Left renal cortex interstitium (tissue), 4 donors: ENCODE results near the gene RNASEH2C. TPM values are rescaled to one million over a fixed set of nuclear protein-coding genes. Genes with fewer than 3 reads are reported as not detected.
"Not testable (repeated sequence)": the region's sequence is repeated elsewhere in the genome, so short reads cannot be mapped to it uniquely, and the experiment has no call there.

ENCODE experiments used
- DNase-seq, 4 donors: peaks; one replicate each; pipeline ENCODE4 v3.0.0-alpha.2; 2013; ENCODE audit warnings: low read depth in 4 of 4, low spot score in 2 of 4, missing footprints in 1 of 4
- polyA plus RNA-seq, 4 donors: library from polyadenylated mRNA; unstranded; fragments of 120-200 nt; gene quantifications; one replicate each; pipeline ENCODE4 v1.2.1, GENCODE V29; 2013; ENCODE audit not compliant: insufficient read length in 4 of 4

RNASEH2C gene
- polyA plus RNA-seq, 4 donors, result 31.9 to 62.5 (median 53.3) TPM

DNA sequence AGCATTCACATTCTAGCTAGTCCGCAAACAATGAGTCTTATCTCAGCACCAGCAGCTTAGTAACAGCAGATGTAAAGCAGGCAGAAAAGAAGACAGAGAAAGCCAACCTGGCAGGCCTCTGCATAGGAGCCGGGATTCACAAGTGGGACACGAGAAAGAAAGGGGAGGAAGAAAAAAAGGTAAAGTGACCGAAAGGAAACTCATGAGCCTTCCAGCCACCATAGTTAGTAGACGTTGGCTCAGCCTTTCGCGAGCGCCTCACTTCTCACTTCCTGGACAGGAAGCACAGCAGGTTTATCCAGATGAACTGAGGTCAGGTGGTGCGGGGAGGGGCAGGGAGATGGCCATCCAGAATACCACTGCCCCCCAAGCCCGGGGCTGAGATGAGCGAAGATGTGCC lies 28.2 kb downstream of the RNASEH2C start:
- DNase-seq, result no peak

DNA sequence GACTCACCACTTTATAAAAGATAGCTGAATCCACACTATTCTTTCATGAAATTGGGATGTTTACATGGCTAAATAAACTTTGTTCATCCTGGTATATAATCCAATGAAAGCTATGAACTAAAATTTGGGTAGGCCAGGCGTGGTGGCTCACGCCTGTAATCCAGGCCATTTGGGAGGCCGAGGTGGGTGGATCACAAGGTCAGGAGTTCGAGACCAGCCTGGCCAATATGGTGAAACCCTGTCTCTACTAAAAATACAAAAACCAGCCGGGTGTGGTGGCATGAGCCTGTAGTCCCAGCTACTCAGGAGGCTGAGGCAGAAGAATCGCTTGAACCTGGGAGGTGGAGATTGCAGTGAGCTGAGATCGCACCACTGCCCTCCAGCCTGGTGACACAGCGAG lies 28.8 kb downstream of the RNASEH2C start:
- DNase-seq, result not testable (repeated sequence)

DNA sequence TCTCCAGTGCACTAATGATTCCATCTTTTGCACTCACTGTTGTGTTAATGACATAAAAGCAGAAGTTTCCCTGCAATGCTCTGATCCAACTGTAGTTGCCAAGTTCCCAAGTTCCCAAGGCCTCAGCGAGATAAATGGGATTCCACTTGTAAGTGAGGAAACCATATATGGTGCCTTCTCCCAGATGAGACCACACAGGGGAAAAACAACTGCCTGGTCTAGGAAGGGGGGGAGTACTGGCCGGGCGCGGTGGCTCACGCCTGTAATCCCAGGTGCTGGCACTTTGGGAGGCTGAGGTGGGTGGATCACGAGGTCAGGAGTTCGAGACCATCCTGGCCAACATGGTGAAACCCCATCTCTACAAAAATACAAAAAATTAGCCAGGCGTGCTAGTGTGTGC lies 34.6 kb downstream of the RNASEH2C start:
- DNase-seq, result no peak

DNA sequence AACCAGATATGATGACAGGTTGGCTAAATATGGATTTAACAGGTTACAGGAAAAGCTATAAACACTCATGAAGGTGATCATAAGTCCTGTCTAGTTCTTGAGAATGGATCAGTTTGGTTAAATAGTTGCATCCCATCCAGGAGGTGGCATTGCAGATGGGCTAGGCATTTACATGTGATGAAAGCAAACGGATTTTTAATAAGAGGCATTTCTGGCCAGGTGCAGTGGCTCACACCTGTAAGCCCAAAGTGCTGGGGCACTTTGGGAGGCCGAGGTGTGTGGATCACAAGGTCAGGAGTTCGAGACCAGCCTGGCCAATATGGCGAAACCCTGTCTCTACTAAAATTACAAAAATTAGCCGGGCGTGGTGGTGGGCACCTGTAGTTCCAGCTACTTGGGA lies 37.1 kb downstream of the RNASEH2C start:
- DNase-seq, result not testable (repeated sequence)

DNA sequence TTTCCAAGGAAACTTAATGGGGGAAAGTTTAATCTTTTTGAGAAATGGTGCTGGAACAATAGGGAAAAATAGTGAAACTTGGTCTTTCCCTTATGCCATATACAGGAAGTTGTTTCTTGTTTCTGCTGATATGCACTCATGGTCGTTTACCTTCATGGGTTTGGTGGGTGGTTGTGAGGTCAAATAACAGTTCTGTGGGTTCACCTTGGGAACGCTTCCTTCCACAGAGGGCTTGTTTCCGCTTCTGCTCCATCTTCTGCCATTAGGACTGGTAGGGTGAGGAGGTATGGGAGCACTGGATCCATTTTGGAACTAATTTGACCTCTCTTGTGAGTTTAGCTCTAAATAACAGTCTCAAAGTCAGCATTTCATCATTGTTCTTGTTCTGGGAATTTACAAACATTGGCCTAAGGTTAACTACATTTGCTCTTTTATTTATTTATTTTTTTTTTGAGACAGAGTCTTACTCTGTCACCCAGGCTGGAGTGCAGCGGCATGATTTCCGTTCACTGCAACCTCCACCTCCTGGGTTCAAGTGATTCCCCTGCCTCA lies 40.3 kb downstream of the RNASEH2C start:
- DNase-seq, result no peak

DNA sequence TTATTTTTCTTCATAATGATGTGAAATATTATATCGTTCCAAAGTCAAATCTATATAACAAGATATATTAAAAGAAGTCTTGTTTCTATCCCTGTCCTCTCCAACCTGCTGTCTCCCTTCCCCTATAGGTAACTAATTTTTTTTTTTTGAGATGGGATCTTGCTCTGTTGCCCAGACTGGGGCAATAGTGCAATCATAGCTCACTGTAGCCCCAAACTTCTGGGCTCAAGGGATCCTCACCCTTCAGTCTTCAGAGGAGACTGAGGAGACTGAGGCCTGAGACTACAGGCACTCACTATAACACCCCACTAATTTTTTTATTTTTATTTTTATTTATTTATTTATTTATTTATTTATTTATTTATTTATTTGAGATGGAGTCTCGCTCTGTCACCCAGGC lies 47.6 kb downstream of the RNASEH2C start:
- DNase-seq, result no peak

DNA sequence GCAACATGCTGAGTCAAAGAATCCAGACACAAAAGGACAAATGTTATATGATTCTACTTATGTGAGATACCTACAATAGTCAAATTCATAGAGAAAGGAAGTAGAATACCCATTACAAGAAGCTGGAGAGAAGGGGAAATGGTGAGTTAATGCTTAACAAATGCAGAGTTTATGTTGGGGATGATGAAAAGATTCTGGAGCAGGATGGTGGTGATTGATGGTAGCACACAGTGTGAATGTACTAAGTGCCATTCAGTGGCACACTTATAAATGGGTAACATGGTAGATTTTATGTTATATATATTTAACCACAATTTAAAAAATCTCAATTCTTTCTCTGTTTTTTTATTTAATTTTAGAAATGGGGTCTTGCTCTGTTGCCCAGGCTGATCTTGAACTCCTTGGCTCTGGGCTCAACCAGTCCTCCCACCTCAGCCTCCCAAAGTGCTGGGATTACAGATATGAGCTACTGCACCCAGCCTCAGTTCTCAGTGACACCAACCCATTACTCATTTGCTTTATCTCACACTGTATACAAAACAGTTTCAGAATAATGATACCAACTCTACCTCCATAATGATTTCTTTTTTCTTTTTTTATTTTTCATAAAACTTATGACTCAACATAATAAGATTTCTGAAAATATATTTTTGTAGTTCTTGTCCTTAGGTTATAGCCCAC lies 48.3 kb downstream of the RNASEH2C start:
- no peak for DNase-seq

Other genes with a start within 250 kb of the RNASEH2C start
- 1,000 to 10,000 TPM in 2 of 4 donors, 100 to 1,000 TPM in 2; 299 to 1,150 (median 876) TPM for gene MALAT1, start 221.8 kb downstream of the RNASEH2C start, polyA plus RNA-seq
- gene SCYL1, start 195.7 kb downstream of the RNASEH2C start, polyA plus RNA-seq, result 10 to 100 TPM; 63.1 to 86.0 (median 75.2) TPM
- 100 to 1,000 TPM in 3 of 4 donors, 10 to 100 TPM in 1; 93.0 to 182 (median 140) TPM for gene LTBP3, start 162.4 kb downstream of the RNASEH2C start, polyA plus RNA-seq
- gene ZNRD2, start 150.3 kb downstream of the RNASEH2C start, polyA plus RNA-seq, result 10 to 100 TPM; 45.3 to 69.4 (median 59.0) TPM
- gene FAM89B, start 148.3 kb downstream of the RNASEH2C start, polyA plus RNA-seq, result 10 to 100 TPM; 20.1 to 41.3 (median 29.2) TPM
- 10 to 100 TPM in 3 of 4 donors, 1 to 10 TPM in 1; 9.4 to 23.3 (median 16.2) TPM for gene EHBP1L1, start 144.7 kb downstream of the RNASEH2C start, polyA plus RNA-seq
- under 1 TPM in 3 of 4 donors, not detected in 1; 0.14 to 0.34 (median 0.21) TPM for gene KCNK7, start 125.0 kb downstream of the RNASEH2C start, polyA plus RNA-seq
- 10 to 100 TPM; 35.2 to 54.0 (median 45.5) TPM for gene MAP3K11, start 106.6 kb downstream of the RNASEH2C start, polyA plus RNA-seq
- 10 to 100 TPM; 22.4 to 43.0 (median 34.9) TPM for gene PCNX3, start 105.0 kb downstream of the RNASEH2C start, polyA plus RNA-seq
- 10 to 100 TPM; 23.2 to 46.3 (median 31.4) TPM for gene SIPA1, start 82.7 kb downstream of the RNASEH2C start, polyA plus RNA-seq
- gene RELA, start 57.9 kb downstream of the RNASEH2C start, polyA plus RNA-seq, result 10 to 100 TPM; 45.0 to 63.4 (median 56.9) TPM
- 10 to 100 TPM; 68.5 to 80.9 (median 80.1) TPM for gene KAT5, start 8.5 kb downstream of the RNASEH2C start, polyA plus RNA-seq
- 10 to 100 TPM in 1 of 4 donors, 1 to 10 TPM in 3; 6.0 to 11.8 (median 8.5) TPM for gene AP5B1, start 60.2 kb upstream of the RNASEH2C start, polyA plus RNA-seq
- gene OVOL1, start 66.3 kb upstream of the RNASEH2C start, polyA plus RNA-seq, result 10 to 100 TPM in 3 of 4 donors, 1 to 10 TPM in 1; 9.2 to 16.6 (median 13.4) TPM
- gene SNX32, start 113.2 kb upstream of the RNASEH2C start, polyA plus RNA-seq, result 1 to 10 TPM; 1.4 to 4.9 (median 2.5) TPM
- 100 to 1,000 TPM; 733 to 901 (median 785) TPM for gene CFL1, start 137.4 kb upstream of the RNASEH2C start, polyA plus RNA-seq
- gene MUS81, start 139.6 kb upstream of the RNASEH2C start, polyA plus RNA-seq, result 10 to 100 TPM; 41.7 to 67.3 (median 55.7) TPM
- 100 to 1,000 TPM in 3 of 4 donors, 10 to 100 TPM in 1; 96.5 to 170 (median 123) TPM for gene EFEMP2, start 152.0 kb upstream of the RNASEH2C start, polyA plus RNA-seq
- gene CTSW, start 159.0 kb upstream of the RNASEH2C start, polyA plus RNA-seq, result 1 to 10 TPM in 3 of 4 donors, under 1 TPM in 1; 0.77 to 1.6 (median 1.3) TPM
- gene FIBP, start 167.7 kb upstream of the RNASEH2C start, polyA plus RNA-seq, result 100 to 1,000 TPM in 1 of 4 donors, 10 to 100 TPM in 3; 91.1 to 106 (median 96.7) TPM
- gene CCDC85B, start 169.9 kb upstream of the RNASEH2C start, polyA plus RNA-seq, result 10 to 100 TPM in 2 of 4 donors, 1 to 10 TPM in 2; 7.6 to 19.9 (median 11.7) TPM
- under 1 TPM; 0.11 to 0.30 (median 0.18) TPM for gene FOSL1, start 179.6 kb upstream of the RNASEH2C start, polyA plus RNA-seq
- gene C11orf68, start 198.3 kb upstream of the RNASEH2C start, polyA plus RNA-seq, result 10 to 100 TPM; 31.8 to 49.9 (median 41.7) TPM
- gene DRAP1, start 198.6 kb upstream of the RNASEH2C start, polyA plus RNA-seq, result 100 to 1,000 TPM in 2 of 4 donors, 10 to 100 TPM in 2; 73.3 to 131 (median 95.7) TPM
- under 1 TPM in 1 of 4 donors, not detected in 3; 0.52 TPM for gene TSGA10IP, start 224.7 kb upstream of the RNASEH2C start, polyA plus RNA-seq
- 10 to 100 TPM; 45.3 to 57.6 (median 52.4) TPM for gene SART1, start 240.9 kb upstream of the RNASEH2C start, polyA plus RNA-seq